Thyroid gland (tissue), 4 donors: ENCODE data around the gene TSEN2. TPM values are rescaled to one million over a fixed set of nuclear protein-coding genes. Genes with fewer than 3 reads are reported as not detected.
"Not testable (repeated sequence)": the region's sequence is repeated elsewhere in the genome, so short reads cannot be mapped to it uniquely, and the experiment has no call there.

Experiments
- DNase-seq, 2 donors: peaks; one replicate each; pipeline ENCODE4 v3.0.0-alpha.2; 2019
- H3K27ac ChIP-seq, 3 donors: fragments of 200-600 bp; sonication (generic); 1 replicate in 2 of 3; 2 replicates in 1 of 3; pipeline ENCODE4 v1.5.1; 2016 to 2019; ENCODE audit warnings: mild to moderate bottlenecking in 1 of 3, moderate library complexity in 1 of 3
- H3K27me3 ChIP-seq: fragments of 200-600 bp; sonication (generic); one replicate; pipeline ENCODE4 v1.5.1; 2019
- H3K36me3 ChIP-seq, 2 donors: fragments of 200-600 bp; sonication (generic); one replicate each; pipeline ENCODE4 v1.5.1; 2016 to 2019
- H3K4me1 ChIP-seq, 2 donors: fragments of 200-600 bp; sonication (generic); one replicate each; pipeline ENCODE4 v1.5.1; 2017 to 2019
- H3K4me3 ChIP-seq, 3 donors: fragments of 200-600 bp; sonication (generic); replicated peaks in 1 of 3; 1 replicate in 2 of 3; 2 replicates in 1 of 3; pipeline ENCODE4 v1.5.1; 2016; ENCODE audit warnings: mild to moderate bottlenecking in 1 of 3
- H3K9me3 ChIP-seq: fragments of 200-600 bp; sonication (generic); one replicate; pipeline ENCODE4 v1.5.1; 2017
- POLR2A ChIP-seq, 2 donors: fragments of 450-650 bp; IDR thresholded peaks; one replicate each; pipeline ENCODE4 v1.6.1; 2017; ENCODE audit warnings: antibody characterized with exemption in 2 of 2, mild to moderate bottlenecking in 2 of 2, moderate library complexity in 1 of 2
- WGBS, 2 donors: methylation state at CpG; one replicate each; pipeline ENCODE4 v1.1.5; 2017; 5-methylcytosine and 5-hydroxymethylcytosine counted together
- intact Hi-C: fragments of 100-400 bp; cut with DNase I; formaldehyde crosslinking; loops from one replicate; pipeline ENCODE4 v1.15.1; 2023
- total RNA-seq, 4 donors: library from RNA; depleted of rRNA; stranded (reverse); fragments of >200 nt; gene quantifications; one replicate each; pipeline ENCODE4 v1.2.3, GENCODE V29; 2016
- TF ChIP-seq, protein P1 (sequence below), 6 experiments: fragments of 200-600 bp in 3 of 6; fragments of 450-650 bp in 3 of 6; sonication (generic) in 3 of 6; IDR thresholded peaks; one replicate each; pipeline ENCODE4 v1.5.1; 2016 to 2019; ENCODE audit warnings: antibody characterized with exemption in 6 of 6, mild to moderate bottlenecking in 2 of 6, inconsistent platforms in 1 of 6, moderate library complexity in 1 of 6

TSEN2 gene
- total RNA-seq, 4 donors from 2014 or later, result 14.9 to 25.8 (median 21.4) TPM

GRCh38 chr3:12478326-12478725, 6.0 kb upstream of the TSEN2 start:
- H3K4me3 ChIP-seq, result no peak overlapping the region
- DNase-seq, result no peak
- H3K36me3 ChIP-seq, result no peaks in the 10 kb centered on the region
- H3K27me3 ChIP-seq, result no peaks in the 10 kb centered on the region
- H3K27ac ChIP-seq, result no peak overlapping the region
- 85% methylated on average over 5 of the region's 5 CpGs for WGBS, 2 donors
- H3K9me3 ChIP-seq, result no peaks in the 10 kb centered on the region
- intact Hi-C loops, result loop anchor here (2.0 kb wide), 1 partner anchor 340 kb away; no protein-coding TSS in a partner anchor
- TF ChIP-seq, protein P1, sequence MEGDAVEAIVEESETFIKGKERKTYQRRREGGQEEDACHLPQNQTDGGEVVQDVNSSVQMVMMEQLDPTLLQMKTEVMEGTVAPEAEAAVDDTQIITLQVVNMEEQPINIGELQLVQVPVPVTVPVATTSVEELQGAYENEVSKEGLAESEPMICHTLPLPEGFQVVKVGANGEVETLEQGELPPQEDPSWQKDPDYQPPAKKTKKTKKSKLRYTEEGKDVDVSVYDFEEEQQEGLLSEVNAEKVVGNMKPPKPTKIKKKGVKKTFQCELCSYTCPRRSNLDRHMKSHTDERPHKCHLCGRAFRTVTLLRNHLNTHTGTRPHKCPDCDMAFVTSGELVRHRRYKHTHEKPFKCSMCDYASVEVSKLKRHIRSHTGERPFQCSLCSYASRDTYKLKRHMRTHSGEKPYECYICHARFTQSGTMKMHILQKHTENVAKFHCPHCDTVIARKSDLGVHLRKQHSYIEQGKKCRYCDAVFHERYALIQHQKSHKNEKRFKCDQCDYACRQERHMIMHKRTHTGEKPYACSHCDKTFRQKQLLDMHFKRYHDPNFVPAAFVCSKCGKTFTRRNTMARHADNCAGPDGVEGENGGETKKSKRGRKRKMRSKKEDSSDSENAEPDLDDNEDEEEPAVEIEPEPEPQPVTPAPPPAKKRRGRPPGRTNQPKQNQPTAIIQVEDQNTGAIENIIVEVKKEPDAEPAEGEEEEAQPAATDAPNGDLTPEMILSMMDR (IDR thresholded peaks at IDR 0.05), result no peak
- TF ChIP-seq POLR2A (IDR thresholded peaks at IDR 0.05), result no peak
- peaks cover 0 to 9% of the 10 kb centered on the region in 2 donors for H3K4me1 ChIP-seq

DNA sequence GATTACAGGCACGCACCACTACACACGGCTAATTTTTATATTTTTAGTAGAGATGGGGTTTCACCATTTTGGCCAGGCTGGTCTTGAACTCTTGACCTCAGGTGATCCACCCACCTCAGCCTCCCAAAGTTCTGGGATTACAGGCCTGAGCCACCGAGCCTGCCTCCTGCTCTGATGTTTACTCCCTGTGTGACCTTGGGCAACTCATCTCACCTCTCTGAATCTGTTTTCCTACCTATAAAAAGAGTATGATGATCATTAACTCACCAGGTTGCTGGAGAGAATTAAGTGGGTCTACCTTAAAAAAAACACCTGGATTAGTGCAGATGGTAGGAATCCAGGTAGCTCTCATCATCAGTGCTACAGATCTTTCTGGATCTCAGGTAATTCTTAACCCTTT, 5.1 kb upstream of the TSEN2 start:
- 75 to 88% methylated on average over 3 of the region's 3 CpGs for WGBS, 2 donors
- intact Hi-C loops, result loop anchor here (2.0 kb wide), 1 partner anchor 340 kb away; no protein-coding TSS in a partner anchor
- not testable (repeated sequence) for H3K4me3 ChIP-seq, H3K27me3 ChIP-seq, H3K27ac ChIP-seq, H3K36me3 ChIP-seq, H3K9me3 ChIP-seq, DNase-seq
- peaks cover 6 to 15% of the 10 kb centered on the region in 2 donors for H3K4me1 ChIP-seq

DNA sequence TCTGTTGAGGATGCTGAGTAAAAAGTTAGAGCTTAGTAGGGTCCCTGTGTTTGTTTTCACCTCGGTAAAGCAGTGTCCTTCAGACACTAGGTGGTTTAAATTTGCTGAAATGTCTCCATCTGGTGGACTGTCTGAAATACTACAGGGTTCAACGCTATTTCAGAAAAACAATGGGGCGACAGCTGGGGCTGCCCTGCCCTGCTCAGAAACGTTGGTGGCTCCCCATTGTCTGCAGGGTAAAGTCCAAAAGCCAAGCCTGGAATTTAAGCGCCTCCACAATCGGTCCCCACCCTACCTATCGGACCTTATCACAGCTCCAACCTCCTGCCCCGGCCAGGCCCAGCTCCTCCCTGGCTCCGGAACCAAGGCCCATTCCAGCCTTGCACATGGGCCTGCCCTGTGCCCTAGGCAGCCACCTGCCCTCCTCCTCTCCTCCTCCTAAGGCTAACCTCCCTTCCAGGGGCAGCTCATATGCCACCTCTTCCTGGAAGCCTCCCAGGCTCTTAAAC, 4.3 kb upstream of the TSEN2 start:
- Histone ChIP-seq H3K36me3 (no peaks in the 10 kb centered on the region), H3K27me3 (no peaks in the 10 kb centered on the region), H3K4me3 (no peak overlapping the region), H3K9me3 (no peaks in the 10 kb centered on the region), H3K27ac (no peak overlapping the region), H3K4me1 (peaks cover 8 to 17% of the 10 kb centered on the region in 2 donors)
- TF ChIP-seq, protein P1 (IDR thresholded peaks at IDR 0.05), result peak; percentile 45 to 88 (median 74)
- TF ChIP-seq POLR2A (IDR thresholded peaks at IDR 0.05), result no peak
- DNase-seq, result no peak
- WGBS, 2 donors, result 23 to 24% methylated on average over 9 of the region's 9 CpGs
- intact Hi-C loops, result loop anchor here (2.0 to 10.0 kb wide), 2 partner anchors 245 to 341 kb away; no protein-coding TSS in a partner anchor

DNA sequence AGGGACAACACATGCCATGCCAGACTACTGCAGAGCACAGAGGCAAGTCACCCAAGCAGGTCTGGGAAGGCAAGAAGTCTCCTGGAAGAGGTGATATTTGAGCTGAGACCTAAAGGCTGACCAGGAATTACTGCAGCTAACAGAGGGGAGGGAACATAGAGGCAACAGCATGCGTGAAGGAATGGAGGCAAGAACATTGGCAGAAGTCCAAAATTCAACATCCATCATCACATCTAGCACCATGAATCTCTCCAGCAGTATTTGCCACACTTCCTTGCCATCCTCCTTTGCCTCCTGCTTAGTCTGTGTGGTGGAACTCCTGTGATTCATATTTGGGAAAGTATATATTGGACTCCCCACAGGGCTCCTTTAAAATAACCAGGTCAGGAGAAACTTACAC, 870 bp upstream of the TSEN2 start:
- H3K36me3 ChIP-seq, result no peaks in the 10 kb centered on the region
- TF ChIP-seq POLR2A (IDR thresholded peaks at IDR 0.05), result no peak
- TF ChIP-seq, protein P1 (IDR thresholded peaks at IDR 0.05), result no peak
- WGBS, 2 donors, result 13 to 18% methylated on average over 1 of the region's 1 CpG
- H3K27ac ChIP-seq, result peak overlapping the region in 2 of 3 donors; percentile 18 to 37
- no peak for DNase-seq
- H3K4me1 ChIP-seq, result peaks cover 13 to 16% of the 10 kb centered on the region in 2 donors
- no peak overlapping the region for H3K4me3 ChIP-seq
- H3K27me3 ChIP-seq, result no peaks in the 10 kb centered on the region
- no peaks in the 10 kb centered on the region for H3K9me3 ChIP-seq
- intact Hi-C loops, result loop anchor here (10.0 kb wide), 1 partner anchor 241 kb away; no protein-coding TSS in a partner anchor

GRCh38 chr3:12483872-12484197, 445 bp upstream of the TSEN2 start:
- Histone ChIP-seq H3K27ac (peak overlapping the region; percentile 18 to 37 (median 32)), H3K36me3 (no peaks in the 10 kb centered on the region), H3K9me3 (no peaks in the 10 kb centered on the region), H3K4me1 (peaks cover 13 to 16% of the 10 kb centered on the region in 2 donors), H3K4me3 (peak overlapping the region in 1 of 3 donors; percentile 76), H3K27me3 (no peaks in the 10 kb centered on the region)
- intact Hi-C loops, result loop anchor here (10.0 kb wide), 1 partner anchor 241 kb away; no protein-coding TSS in a partner anchor
- 2 to 6% methylated on average over 10 of the region's 10 CpGs for WGBS, 2 donors
- no peak for DNase-seq
- TF ChIP-seq, protein P1 (IDR thresholded peaks at IDR 0.05), result no peak
- TF ChIP-seq POLR2A (IDR thresholded peaks at IDR 0.05), result no peak
